HCEC 1CT (cell line): Measurements from ENCODE around the gene ZSWIM1.
"Not testable (repeated sequence)": the region's sequence is repeated elsewhere in the genome, so short reads cannot be mapped to it uniquely, and the experiment has no call there.

Experiments used
- DNase-seq: peaks from one replicate; pipeline ENCODE4 v3.0.0-alpha.2; 2017

Gene ZSWIM1

GRCh38 chr20:45890077-45890984 lies 9.3 kb downstream of the ZSWIM1 start:
- DNase-seq: peak; percentile 54

- peak; percentile 86 for DNase-seq
These were observed 10.3 kb downstream of the ZSWIM1 start, which contains the start of the genes CTSA and NEURL2 for GRCh38 chr20:45890985-45891983. Gene CTSA, plus strand, starts transcription at chr20:45891335. Its CDS starts 234 bp downstream, at chr20:45891569. Gene NEURL2, minus strand, starts transcription at chr20:45891208. Its CDS starts 217 bp downstream, at chr20:45890991.

DNA sequence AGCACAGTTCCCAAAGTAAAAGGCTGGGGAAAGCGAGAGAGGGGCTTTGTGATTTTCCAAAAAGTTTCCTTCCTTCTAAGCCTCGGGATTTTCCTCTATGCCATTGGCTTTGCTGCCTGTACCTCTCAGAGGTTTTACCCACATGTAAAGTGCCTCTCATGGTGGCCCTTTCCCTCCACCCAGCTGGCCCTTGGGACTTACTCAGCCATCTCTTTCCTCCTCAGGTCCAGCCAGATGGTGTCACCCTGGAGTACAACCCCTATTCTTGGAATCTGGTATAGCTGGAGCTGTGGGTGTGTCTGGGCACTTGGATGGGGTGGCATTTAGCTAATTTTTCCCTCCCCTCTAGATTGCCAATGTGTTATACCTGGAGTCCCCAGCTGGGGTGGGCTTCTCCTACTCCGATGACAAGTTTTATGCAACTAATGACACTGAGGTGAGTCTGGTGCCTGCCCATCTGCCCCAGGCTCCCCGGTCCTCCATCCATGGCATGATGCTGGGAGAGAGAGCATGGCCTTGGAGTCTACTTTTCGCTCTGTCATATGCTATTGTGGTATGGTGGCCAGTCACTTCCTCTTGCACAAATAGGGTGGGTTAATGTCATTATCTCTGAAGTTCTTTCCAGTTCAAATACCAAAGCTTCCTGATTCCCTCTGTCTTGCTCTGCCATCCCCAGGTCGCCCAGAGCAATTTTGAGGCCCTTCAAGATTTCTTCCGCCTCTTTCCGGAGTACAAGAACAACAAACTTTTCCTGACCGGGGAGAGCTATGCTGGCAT lies 11.2 kb downstream of the ZSWIM1 start:
- DNase-seq: peak; percentile 50

- no peak for DNase-seq
These were observed 11.9 kb downstream of the ZSWIM1 start for GRCh38 chr20:45892828-45893500.

GRCh38 chr20:45893831-45894230 lies 12.8 kb downstream of the ZSWIM1 start:
- no peak for DNase-seq

GRCh38 chr20:45894797-45895196 lies 13.8 kb downstream of the ZSWIM1 start:
- DNase-seq: no peak

DNA sequence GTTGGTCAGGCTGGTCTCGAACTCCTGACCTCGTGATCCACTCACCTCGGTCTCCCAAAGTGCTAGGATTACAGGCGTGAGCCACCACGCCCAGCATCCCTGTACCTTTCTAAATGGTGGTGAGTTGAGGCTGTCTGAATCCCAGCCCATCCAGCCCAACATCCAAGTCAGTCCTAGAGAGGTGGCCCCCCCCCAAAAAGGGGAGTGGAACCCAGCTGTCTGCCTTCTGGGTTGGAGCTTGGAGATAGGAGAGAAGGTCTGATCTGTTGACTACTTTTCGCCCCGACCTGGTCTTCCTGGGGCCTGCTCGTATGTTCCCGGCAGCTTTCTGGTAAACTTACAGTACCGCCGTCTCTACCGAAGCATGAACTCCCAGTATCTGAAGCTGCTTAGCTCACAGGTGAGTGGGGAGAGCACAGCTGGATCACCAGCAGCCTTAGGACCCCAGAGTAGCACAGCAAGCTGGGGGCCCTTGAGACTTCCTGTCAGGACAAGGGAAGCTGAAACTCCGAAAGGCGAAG lies 15.7 kb downstream of the ZSWIM1 start:
- no peak for DNase-seq

DNA sequence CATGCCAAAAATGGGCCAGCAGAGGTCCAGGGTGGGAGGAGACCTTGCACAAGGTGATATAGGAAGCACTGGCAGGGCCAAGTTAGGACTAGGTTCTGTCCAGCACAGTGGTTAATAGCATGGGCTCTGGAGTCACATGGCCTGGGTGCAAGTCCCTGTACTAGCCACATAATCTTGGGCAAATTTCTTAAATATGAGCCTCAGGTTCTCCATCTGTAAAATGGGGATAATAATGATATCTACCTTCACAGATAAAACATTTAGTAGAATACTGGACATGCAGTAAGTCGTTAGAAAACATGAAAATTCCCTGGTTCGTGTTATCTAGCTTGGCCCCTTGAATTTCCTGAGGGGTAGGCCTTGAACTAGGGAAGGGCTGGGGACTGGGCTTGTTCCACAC lies 16.3 kb downstream of the ZSWIM1 start:
- DNase-seq: no peak

GRCh38 chr20:45897692-45898091 lies 16.7 kb downstream of the ZSWIM1 start:
- DNase-seq: no peak

- DNase-seq: no peak
These were observed 17.3 kb downstream of the ZSWIM1 start for GRCh38 chr20:45898285-45898684.

GRCh38 chr20:45899046-45899835 lies 18.2 kb downstream of the ZSWIM1 start:
- no peak for DNase-seq

GRCh38 chr20:45901332-45901731 lies 20.3 kb downstream of the ZSWIM1 start:
- DNase-seq: not testable (repeated sequence)

DNA sequence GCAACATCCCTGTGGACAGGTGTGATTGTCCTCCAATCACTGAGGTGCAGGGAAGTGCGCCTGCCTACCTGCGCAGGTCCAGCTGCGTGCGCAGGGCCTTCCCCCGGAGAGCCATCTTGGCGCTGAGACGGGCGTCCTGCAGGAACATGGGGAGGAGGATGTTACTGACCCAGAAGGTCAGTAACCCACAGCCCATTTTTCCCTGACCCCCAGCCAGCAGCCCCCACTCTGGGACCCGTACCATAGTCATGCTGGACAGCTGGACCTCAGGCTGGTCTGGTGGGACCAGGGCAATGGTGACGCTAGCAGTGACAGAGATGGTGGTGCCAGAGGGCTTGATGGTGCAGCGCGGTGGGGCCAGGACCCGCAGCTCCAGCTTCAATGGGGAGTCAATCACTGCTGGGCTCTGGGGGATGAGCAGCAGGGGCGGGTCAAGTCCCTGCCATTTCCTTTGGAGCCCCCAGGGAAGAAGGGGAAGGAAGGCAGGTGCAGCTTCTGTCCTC lies 21.2 kb downstream of the ZSWIM1 start:
- no peak for DNase-seq

GRCh38 chr20:45904583-45905504 lies 23.8 kb downstream of the ZSWIM1 start:
- no peak for DNase-seq

DNA sequence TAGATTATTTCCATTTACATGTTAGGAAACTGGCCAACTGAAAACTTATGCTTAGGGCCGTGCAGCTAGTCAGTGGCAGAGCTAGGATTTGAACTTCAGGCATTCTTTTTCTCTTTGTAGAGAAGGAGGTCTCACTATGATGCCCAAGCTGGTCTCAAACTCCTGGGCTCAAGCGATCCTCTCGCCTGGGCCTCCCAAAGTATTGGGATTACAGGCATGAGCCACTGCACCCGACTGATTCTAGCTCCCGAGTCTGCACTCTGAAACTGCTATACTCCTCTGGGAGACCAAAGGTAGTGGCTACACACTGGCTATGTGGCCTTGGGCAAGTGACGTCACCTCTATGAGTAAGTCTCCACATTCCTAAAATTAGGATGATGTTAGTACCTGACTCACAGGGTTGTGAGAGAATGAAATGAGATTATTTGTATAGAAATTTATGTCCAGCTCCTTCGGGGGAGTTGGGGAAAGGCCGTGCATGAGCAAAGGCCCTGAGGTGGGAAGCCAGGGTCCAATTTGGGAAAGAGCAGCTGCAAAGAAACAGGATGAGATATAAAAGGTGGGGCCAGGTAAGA lies 24.6 kb downstream of the ZSWIM1 start:
- DNase-seq: peak; percentile 81

- DNase-seq: no peak
These were observed 26.4 kb downstream of the ZSWIM1 start for GRCh38 chr20:45907219-45907948.

DNA sequence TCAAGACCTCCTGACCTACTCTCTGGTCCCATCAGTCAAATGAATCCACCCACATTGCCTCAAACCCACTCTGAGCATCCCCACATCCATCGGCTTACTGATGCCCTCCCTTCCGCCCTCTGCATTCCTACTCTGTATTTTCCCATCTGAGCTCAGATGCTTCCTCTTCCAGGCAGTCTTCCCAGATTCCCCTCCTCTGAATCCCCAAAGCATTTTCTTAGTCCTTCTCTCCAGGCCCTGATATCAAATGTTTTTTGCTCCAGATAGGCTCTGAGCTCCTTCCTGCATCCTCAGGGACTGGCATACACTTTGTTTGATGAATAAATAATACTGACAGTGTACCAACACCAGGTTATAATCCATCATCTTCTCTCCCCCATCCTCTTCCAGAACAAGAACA lies 27.1 kb downstream of the ZSWIM1 start:
- DNase-seq: no peak

DNA sequence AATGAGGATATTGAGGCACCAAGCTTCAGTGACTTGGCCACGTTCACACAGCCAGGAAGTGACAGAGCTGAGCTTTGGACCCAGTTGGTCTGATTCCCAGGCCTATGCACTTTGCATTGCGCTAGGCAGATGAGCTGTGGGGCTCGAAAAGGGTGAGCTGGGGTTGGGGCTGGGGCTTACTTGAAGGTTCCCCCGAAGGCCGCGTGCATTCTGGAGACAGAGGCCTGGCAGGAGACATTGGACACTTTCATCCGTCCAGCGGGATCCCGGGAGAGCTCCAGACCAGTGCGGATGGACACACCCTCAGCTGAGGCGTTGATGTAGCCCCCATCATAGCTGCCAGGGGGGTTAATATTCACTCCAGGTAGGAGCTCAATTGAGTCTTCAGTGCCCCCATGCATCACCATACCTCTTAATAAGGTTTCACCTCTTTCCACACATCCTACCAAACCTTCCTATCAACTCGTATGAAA lies 28.3 kb downstream of the ZSWIM1 start:
- no peak for DNase-seq
